Measurements from ENCODE around the gene ACR.

ACR gene

DNA sequence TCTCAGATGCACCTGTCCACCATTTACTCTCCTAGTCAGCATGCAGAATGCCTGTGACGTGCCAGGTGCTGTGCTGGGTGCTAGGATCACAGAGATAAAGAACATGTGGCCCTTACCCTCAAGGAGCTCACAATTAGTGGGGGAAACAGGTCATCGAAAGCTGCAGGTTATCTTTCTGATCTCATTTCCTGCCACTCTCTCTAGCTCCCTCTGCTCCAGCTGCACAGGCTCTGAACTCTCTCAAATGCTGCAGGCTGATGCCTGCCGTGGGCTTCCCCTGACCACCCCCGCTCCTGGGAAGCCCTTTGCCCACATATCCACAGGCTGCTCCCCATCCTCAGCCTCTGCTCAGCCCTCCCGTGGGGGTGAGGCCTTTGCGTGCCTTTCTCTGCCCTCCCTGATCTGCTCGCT, 35.7 kb upstream of the ACR start:
- no peak overlapping the region for H3K4me3 ChIP-seq (ENCODE audit: low read depth, low read length)
- DNase-seq (ENCODE audit: low read depth) = no peak

DNA sequence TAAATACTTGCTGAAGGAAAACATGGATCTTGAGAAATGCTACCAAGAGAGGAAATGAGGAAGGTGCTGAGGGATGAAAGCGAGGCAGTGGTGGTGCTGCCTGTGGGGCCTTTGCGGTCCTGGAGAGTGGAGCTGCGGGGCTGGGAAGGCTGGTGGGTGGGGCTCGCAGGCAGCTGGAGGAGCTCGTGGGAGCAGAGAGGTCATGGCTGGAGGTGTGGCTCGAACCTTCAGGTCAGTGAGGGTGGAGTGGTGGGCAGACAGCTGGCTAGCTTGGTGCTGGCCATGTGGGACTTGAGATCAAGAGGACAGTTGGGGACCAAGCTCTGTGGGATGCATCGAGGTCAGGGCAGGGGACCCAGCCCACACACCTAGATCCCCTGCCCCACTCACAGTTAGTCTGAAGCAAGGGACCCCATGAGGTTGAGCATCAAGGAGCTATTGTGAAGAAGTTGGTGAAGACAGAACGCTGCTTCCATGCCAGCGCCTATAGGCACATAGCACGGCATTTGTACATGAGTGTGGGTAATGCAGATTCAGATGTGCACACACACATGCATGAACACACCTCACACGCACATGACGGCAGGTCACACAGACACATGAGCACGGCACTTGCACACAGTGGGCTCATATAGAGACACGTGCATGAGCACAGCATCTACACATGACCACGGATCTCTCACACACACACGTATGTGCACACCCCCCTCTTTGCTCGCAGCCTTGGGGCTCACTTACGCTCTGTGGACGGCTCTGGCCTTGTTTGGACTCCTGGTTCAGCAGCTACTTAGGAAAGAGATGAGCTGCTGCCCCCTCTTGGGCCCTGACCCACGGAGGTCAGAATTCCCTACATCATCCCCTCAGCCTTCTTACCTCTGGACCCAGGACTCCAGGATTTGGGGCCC, 34.9 kb upstream of the ACR start:
- H3K4me3 ChIP-seq (ENCODE audit: low read depth, low read length) = no peak overlapping the region
- DNase-seq (ENCODE audit: low read depth) = no peak

DNA sequence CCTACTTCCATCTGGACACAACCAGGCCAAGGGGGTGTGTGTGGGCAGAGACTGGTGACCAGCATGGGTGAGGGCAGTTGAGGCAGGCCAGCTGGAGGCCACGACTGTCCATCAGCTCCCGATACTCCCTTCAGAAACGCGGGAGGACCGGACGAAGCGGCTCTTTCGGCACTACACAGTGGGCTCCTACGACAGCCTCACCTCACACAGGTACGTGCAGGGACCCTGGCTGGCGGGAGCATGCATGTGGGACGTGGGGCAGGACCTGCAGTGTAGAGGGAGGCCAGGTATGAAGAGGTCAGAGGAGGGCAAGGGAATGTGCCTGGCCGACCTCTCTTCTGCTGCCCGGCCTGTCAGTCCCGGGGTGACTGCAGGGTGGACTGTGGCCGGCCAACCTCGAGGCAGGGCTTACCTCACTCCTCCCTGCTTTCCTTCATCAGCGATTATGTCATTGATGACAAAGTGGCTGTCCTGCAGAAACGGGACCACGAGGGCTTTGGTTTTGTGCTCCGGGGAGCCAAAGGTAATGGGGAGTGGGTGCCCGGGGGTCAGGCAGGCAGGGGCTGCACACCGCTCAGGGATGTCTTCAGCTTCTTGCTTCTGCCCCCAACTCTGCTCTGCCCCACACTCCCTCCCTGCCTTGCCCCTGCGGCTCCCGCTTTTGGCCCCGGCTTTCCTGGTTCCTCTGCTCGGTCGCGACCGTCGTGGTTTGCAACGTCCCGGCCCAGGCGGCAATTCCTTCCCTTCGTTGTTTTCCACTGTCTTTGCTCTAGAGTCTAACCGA, 34.1 kb upstream of the ACR start:
- no peak overlapping the region for H3K4me3 ChIP-seq (ENCODE audit: low read depth, low read length)
- no peak for DNase-seq (ENCODE audit: low read depth)

DNA sequence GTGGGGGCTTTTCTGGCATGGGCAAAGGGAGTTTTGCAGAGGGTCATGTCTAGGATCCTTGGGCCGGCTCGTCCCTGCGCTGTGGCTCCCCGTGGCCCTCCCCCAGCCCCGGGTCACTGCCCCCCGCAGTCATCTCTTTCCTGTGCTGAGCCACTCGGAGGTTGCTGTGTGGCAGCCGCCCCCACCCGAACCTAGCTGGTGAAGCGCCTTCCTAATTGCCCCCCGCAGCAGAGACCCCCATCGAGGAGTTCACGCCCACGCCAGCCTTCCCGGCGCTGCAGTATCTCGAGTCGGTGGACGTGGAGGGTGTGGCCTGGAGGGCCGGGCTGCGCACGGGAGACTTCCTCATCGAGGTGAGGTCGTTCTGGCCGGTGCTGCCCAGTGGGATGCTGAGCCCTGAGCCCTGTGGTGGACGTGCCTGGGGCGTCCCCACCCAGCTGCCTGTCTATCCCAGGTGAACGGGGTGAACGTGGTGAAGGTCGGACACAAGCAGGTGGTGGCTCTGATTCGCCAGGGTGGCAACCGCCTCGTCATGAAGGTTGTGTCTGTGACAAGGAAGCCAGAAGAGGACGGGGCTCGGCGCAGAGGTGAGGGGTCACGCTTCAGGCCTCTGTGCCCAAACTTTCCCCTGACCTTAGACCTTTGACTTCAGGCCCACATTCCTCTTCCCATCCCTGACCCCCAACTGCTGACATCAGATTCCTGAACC, 33.3 kb upstream of the ACR start:
- DNase-seq (ENCODE audit: low read depth) = no peak
- peak overlapping the region; percentile 42 for H3K4me3 ChIP-seq (ENCODE audit: low read depth, low read length)

DNA sequence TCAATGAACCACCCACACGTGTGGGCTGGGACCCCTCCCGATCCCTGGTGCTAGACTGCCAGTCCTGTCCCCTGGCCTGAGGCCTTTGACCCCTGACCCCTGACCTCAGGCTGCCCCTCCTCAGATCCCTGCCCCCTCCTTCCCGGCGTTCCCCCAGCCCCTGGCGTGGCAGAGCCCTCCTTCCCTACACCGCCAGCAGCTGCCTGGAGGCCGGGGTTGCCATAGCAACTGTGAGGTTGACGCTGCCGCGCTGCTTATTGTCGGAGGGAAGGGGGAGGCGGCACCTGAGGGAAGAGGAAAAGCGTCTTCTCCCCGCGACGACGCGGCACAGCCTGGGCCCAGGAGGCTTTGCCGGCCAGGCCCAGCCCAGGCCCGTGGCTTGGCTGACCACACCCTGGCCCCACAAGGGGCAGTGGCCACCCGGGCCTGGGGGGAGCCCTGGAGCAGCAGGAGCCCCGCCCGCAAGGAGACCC, 32.7 kb upstream of the ACR start:
- H3K4me3 ChIP-seq (ENCODE audit: low read depth, low read length) = peak overlapping the region; percentile 42
- peak; percentile 32 for DNase-seq (ENCODE audit: low read depth)

DNA sequence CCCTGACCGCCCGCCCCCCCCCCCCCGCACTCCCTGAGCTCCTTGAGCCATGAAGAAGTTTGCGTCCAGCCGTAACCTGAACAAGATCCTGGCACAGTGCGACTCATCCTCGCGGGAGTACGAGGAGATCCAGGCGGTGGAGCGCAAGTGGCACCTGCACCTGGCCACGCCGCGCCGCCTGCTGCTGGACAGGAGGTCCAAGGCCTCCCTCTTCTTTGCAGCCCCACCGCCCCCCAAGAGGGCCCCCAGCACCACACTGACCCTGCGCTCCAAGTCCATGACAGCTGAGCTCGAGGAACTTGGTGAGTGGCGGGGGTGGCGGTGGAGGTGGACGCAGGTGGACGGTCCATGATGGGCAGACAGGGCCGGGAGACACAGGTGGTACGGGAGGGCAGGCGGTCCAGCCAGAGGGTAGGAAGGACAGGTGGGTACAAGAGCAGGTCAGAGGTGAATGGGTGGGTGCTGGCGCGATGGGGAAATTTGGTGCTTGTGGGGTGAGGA, 32.1 kb upstream of the ACR start:
- H3K4me3 ChIP-seq (ENCODE audit: low read depth, low read length) = no peak overlapping the region
- no peak for DNase-seq (ENCODE audit: low read depth)

DNA sequence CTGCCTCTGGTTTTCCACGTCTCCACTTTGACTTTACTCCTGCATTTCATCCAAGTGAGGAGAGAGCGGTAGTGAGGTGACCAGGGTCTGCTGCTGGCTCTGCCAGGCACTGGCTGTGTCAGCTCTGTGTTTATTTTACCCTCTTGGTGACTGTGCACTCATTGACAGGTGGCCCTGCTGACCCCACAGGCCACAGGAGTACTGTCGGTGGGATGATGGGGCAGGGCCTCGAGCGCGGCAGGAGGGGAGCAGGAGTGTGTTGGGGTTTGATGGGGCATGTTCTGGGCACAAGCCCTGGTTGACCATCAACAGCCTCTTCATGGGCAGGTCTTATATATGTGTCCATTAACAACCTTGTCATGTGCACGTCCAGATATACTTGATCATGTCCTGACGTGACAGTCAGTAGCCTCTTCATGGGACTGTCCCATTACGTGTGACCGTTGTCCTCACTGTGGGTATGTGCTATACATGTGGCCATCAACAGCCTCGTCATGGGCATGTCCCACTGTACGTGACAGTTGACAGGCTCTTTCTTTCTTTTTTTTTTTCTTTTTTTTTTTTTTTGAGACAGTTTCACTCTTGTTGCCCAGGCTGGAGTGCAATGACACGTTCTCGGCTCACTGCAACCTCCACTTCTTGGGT, 31.4 kb upstream of the ACR start:
- H3K4me3 ChIP-seq (ENCODE audit: low read depth, low read length) = no peak overlapping the region
- DNase-seq (ENCODE audit: low read depth) = no peak

DNA sequence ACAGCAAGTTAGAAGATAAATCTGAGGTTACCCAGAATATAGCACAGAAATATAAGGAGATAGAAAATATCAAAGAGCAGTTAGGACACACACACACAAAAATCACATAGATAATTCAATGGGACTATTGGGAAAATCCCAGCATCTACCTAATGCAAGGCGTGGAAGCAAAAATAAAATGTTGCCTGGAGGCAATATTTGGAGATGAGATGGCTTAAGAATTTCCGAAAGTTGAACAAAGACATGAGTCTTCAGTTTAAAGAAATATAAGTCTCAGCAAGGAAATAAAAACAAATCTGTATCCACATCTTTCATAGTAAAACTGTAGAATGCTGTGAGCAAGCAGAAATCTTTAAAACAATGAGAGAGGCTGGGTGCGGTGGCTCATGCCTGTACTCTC, 29.5 kb upstream of the ACR start:
- DNase-seq (ENCODE audit: low read depth) = no peak

DNA sequence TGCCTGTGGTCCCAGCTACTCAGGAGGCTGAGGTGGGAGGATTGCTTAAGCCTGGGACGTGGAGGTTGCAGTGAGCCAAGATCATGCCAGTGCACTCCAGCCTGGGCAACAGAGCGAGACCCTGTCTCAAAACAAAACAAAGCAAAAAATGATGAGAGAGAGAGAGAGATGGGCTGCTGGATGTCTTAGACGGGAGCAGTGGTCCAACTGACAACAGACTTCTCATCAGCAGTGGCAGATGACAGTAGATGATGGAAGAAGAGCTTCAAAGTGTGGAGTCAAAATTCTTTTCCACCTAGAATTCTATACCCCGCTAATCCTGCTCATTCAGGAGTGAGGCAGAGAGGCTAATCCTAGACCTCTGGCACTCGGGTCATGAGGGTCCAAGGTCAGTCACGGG, 29.0 kb upstream of the ACR start:
- H3K4me3 ChIP-seq (ENCODE audit: low read depth, low read length) = no peak overlapping the region
- DNase-seq (ENCODE audit: low read depth) = no peak

More for the DNA sequence above, 29.5 kb upstream of the ACR start:
- no peak overlapping the region for H3K4me3 ChIP-seq (ENCODE audit: low read depth, low read length)

DNA sequence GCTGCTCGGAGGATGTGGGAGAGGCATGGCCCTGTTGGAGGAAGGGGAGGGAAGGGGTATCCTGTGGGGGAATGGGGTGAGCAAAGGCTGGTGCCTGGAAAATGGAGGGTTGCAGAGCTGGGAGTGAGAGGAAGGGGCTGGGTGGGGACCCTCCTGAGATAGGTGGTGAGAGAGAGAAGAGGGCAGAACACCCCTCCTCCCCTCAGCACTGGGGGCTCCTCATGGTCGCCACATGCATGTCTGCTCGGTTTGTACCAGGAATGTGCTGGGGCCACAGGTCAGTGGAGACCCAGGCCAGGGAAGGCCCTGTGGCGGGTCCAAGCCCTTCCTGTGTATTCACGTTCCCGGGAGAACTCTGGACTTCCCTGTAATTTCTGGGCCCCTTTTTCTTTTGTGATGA, 27.8 kb upstream of the ACR start:
- H3K4me3 ChIP-seq (ENCODE audit: low read depth, low read length) = no peak overlapping the region
- no peak for DNase-seq (ENCODE audit: low read depth)

DNA sequence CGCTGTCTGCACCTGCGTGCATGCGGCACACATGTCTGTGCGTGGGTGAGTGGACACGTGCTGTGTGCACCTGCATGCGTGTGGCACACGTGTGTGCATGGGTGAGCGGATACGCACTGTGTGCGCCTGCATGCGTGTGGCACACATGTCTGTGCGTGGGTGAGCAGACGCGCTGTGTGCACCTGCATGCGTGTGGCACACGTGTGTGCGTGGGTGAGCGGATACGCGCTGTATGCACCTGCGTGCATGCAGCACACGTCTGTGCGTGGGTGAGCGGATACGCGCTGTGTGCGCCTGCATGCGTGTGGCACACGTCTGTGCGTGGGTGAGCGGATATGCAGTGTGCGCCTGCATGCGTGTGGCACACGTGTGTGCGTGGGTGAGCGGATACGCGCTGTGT, 27.1 kb upstream of the ACR start:
- DNase-seq (ENCODE audit: low read depth) = no peak
- no peak overlapping the region for H3K4me3 ChIP-seq (ENCODE audit: low read depth, low read length)

DNA sequence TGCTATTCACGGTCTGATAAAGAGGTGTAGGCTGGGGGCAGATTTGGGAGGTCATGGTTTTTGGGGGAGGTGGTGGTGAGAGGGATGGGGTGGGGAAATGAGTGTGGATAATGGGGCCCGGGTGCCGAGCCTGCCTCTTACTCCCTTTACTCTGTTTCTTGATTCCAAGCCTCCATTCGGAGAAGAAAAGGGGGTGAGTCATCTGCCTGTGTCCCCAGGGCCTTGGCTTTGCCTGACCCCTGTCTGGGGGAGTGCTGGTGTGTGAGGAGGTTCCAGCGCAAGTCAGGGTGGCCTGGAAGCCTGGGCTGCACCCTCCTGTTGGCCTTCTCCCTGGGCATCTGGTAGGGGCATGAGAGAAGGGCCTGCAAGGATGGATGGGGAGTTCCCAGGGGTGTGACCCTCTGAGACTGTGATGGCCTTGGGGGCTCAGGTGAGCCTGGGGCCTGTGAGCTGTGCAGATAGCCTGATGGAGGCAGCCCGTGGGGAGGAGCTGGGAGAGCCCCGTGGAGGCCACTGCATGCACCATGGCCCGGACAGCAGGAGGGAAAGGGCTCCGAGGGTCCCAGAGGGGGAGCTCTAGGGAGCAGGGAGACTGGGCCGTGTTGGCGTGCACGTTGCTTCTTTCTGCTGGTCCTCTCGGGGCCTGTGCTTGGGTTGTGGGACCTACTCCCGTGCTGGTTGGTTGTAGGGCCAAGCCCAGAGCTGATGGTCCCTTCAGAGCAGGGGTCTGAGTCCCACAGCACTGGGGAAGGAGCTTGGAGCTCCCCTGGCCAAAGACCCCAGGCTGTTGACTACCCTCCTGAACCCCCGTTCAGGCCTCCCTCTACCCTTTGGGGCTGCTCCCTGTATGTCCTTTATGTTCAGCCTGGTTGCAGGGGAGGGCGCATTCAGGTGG, 26.3 kb upstream of the ACR start:
- no peak overlapping the region for H3K4me3 ChIP-seq (ENCODE audit: low read depth, low read length)

DNA sequence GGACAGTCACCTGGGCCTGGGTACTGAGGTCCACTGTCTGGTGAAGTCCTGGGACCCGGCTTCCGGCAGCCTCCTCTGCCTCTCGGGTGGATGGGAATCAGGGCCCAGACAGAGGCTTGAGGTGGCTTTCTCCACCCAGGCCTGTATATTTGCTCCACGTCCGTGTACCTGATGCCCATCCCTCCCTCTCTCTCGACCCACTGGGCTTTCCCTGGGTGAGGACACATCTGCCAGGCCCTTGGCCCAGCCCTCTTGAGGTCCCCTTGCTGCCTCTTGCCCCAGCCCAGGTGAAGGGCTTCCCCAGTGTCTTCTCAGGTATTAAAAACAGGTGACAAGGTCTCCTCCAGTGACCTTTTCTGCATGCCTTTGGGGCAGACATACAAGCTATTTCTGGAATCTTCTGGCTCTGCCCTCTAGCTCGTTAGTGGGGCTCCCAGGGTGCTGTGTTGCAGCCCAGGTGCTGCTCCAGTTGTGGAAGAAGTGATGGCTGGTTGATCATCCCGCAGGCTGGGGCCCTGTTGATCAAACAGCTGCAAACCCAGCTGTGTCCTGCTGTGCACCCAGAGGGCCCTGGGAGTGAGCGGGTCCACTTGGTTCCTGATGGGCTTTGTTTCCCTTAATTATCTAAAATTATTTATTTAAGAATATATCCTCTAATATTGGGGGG, 25.5 kb upstream of the ACR start:
- no peak overlapping the region for H3K4me3 ChIP-seq (ENCODE audit: low read depth, low read length)
- DNase-seq (ENCODE audit: low read depth) = no peak

More for the DNA sequence above, 26.3 kb upstream of the ACR start:
- no peak for DNase-seq (ENCODE audit: low read depth)

DNA sequence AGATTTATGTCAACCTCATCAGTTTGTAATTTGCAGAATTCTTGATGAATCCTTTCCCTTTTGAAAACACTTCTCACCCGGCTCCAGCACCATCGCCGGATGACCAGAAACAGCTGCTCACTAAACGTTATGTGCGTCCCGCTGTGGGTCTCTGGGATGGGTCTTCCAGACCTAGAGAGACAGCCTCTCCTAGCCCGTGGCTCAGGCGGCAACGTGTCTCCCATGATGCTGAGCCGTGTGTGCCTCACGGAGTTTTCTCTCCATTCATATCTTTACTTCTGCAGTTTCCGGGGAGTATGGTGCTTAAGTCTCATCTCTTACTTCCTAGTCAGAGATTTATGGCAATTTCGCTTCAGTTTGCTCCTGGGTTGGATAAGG, 25.0 kb upstream of the ACR start:
- no peak for DNase-seq (ENCODE audit: low read depth)

DNA sequence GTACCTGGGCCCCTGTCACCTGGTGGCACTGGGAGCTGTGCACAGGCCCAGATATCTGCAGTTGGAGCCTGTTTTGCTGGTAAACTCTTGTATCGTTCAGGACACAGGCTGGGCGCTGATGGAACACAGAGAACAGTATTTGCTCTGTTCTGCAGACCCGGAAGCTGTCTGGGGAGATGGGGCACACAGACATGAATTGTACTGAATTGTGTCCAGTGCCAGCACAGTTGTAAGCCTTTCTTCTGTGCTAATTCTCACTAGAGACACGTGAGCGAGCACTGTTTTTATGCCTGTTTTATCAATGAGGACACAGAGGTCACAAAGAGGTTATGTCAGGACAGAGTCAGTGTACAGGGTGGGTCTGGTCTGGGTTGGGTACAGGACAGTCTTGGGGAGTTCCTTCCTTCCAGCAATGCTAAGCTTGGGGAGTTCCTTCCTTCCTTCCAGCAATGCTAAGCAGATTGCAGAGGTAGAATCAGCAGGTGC, 24.4 kb upstream of the ACR start:
- H3K4me3 ChIP-seq (ENCODE audit: low read depth, low read length) = no peak overlapping the region
- DNase-seq (ENCODE audit: low read depth) = no peak

More for the DNA sequence above, 25.0 kb upstream of the ACR start:
- H3K4me3 ChIP-seq (ENCODE audit: low read depth, low read length) = no peak overlapping the region

DNA sequence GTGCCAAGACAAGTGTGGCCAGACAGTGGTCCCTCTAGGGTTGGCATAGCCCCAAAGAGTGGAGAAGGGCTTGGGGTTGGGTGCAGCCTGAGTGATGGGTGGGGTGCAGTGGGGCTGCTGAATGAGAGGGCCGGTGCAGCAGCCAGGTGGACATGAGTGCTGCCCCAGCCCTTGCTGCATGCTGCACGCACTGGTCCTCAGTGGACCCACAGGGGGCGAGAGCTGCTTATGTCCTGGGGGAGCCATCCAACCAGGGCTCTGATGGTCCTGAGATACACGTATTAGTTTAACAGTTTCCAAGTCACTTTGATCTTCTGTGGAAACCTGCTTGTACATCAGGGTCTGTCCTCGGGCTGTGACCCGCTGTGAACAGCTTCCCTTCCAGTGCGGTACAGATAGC, 23.9 kb upstream of the ACR start:
- no peak overlapping the region for H3K4me3 ChIP-seq (ENCODE audit: low read depth, low read length)
- DNase-seq (ENCODE audit: low read depth) = no peak

DNA sequence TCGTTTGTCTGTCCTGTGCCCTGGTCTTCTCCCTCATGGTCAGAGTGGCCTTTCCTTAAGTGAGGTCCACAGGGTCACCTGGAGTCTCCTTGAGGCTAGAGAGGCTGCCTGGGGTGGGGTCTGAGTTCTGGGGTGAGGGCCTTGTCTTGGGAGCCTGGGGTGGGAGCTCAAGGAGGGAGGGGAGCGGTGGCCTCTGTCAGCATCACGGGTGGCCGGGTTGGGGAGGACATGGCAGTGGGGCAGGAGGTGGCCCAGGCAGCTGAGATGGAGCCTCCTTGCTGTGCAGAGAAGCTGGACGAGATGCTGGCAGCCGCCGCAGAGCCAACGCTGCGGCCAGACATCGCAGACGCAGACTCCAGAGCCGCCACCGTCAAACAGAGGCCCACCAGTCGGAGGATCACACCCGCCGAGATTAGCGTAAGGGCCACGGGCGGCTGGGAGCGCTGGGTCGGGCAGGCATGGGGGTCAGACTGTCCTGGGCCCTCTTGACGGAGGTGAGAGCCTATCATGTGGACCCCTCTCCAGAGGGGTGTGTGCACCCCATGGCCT, 23.3 kb upstream of the ACR start:
- no peak overlapping the region for H3K4me3 ChIP-seq (ENCODE audit: low read depth, low read length)
- DNase-seq (ENCODE audit: low read depth) = no peak
